ENCODE measurements around the gene SHBG. TPM values are rescaled to one million over a fixed set of nuclear protein-coding genes. Genes with fewer than 3 reads are reported as not detected.

SHBG gene
- total RNA-seq, 2 experiments from 2014 or later = not detected

GRCh38 chr17:7651665-7652387 is 21.9 kb downstream of the SHBG start:
- no peak for TF ChIP-seq CTCF (IDR thresholded peaks at IDR 0.05)
- Mint-ChIP-seq H3K27ac (no peak overlapping the region), H3K4me1 (ENCODE audit: low read depth) (peaks cover 14% of the 10 kb centered on the region), H3K36me3 (ENCODE audit: low read depth) (no peaks in the 10 kb centered on the region), H3K4me3 (no peak overlapping the region), H3K9me3 (no peaks in the 10 kb centered on the region), H3K27me3 (peaks cover 32% of the 10 kb centered on the region)
- ATAC-seq (no peak), DNase-seq (no peak)
- POLR2A ChIA-PET = interaction anchor here (0.7 to 4.3 kb wide), 5 partner anchors 15 to 72 kb away, joined by 3 to 29 read pairs (median 3); partner anchors contain the start of genes FXR2, SAT2, TP53 and WRAP53
- intact Hi-C loops (cut with micrococcal nuclease) = no loop called here
- CTCF ChIA-PET = interaction anchor here (1.0 to 2.9 kb wide), 5 partner anchors 8 to 215 kb away, joined by 3 to 17 read pairs (median 7); partner anchors contain the start of gene TP53

- Mint-ChIP-seq H3K9me3 (no peaks in the 10 kb centered on the region), H3K27me3 (peaks cover 32% of the 10 kb centered on the region), H3K27ac (no peak overlapping the region), H3K4me1 (ENCODE audit: low read depth) (peaks cover 14% of the 10 kb centered on the region), H3K36me3 (ENCODE audit: low read depth) (no peaks in the 10 kb centered on the region), H3K4me3 (no peak overlapping the region)
- intact Hi-C loops (cut with micrococcal nuclease) = no loop called here
- no peak for ATAC-seq
- CTCF ChIA-PET = interaction anchor here (1.2 to 2.9 kb wide), 5 partner anchors 18 to 216 kb away, joined by 3 to 17 read pairs (median 5); partner anchors contain the start of gene TP53
- POLR2A ChIA-PET = interaction anchor here (0.8 to 4.3 kb wide), 4 partner anchors 21 to 41 kb away, joined by 3 to 29 read pairs (median 6); partner anchors contain the start of genes FXR2, TP53 and WRAP53
- DNase-seq = no peak
- no peak for TF ChIP-seq CTCF (IDR thresholded peaks at IDR 0.05)
These were observed 22.7 kb downstream of the SHBG start for GRCh38 chr17:7652388-7653356.

GRCh38 chr17:7654832-7655540 is 25.1 kb downstream of the SHBG start:
- POLR2A ChIA-PET = interaction anchor here (1.1 to 1.3 kb wide), 2 partner anchors 12 to 33 kb away, joined by 3 to 4 read pairs; partner anchors contain the start of gene WRAP53
- CTCF ChIA-PET = no interaction called here
- no peak overlapping the region for H3K27ac Mint-ChIP-seq
- H3K9me3 Mint-ChIP-seq = no peaks in the 10 kb centered on the region
- H3K4me1 Mint-ChIP-seq (ENCODE audit: low read depth) = peaks cover 11% of the 10 kb centered on the region
- intact Hi-C loops (cut with micrococcal nuclease) = no loop called here
- ATAC-seq = no peak
- DNase-seq = no peak
- H3K4me3 Mint-ChIP-seq = no peak overlapping the region
- no peaks in the 10 kb centered on the region for H3K36me3 Mint-ChIP-seq (ENCODE audit: low read depth)
- TF ChIP-seq CTCF (IDR thresholded peaks at IDR 0.05) = no peak
- H3K27me3 Mint-ChIP-seq = peaks cover 27% of the 10 kb centered on the region

- peaks cover 22% of the 10 kb centered on the region for H3K27me3 Mint-ChIP-seq
- CTCF ChIA-PET = no interaction called here
- H3K36me3 Mint-ChIP-seq (ENCODE audit: low read depth) = no peaks in the 10 kb centered on the region
- H3K9me3 Mint-ChIP-seq = no peaks in the 10 kb centered on the region
- H3K4me3 Mint-ChIP-seq = no peak overlapping the region
- DNase-seq (no peak), ATAC-seq (no peak)
- no peak for TF ChIP-seq CTCF (IDR thresholded peaks at IDR 0.05)
- POLR2A ChIA-PET = interaction anchor here (1.1 kb wide), 1 partner anchor 12 kb away, joined by 4 read pairs; no protein-coding TSS in a partner anchor
- H3K27ac Mint-ChIP-seq = no peak overlapping the region
- H3K4me1 Mint-ChIP-seq (ENCODE audit: low read depth) = peaks cover 6% of the 10 kb centered on the region
- intact Hi-C loops (cut with micrococcal nuclease) = no loop called here
These were observed 25.6 kb downstream of the SHBG start for GRCh38 chr17:7655541-7655840.

Measured in activated CD8-positive, alpha-beta T cell treated with anti-CD3 and anti-CD28 coated beads for 36 hours (primary cell).